ENCODE measurements around the gene CYB561D1. TPM values are rescaled to one million over a fixed set of nuclear protein-coding genes. Genes with fewer than 3 reads are reported as not detected.

The CYB561D1 gene
- polyA plus RNA-seq, 10 donors: 6.2 to 12.4 (median 9.2) TPM

- peak; percentile 90 to 95 (median 92) for DNase-seq
These were observed 52.6 kb downstream of the CYB561D1 start for GRCh38 chr1:109546311-109547109.

GRCh38 chr1:109547463-109548320, 53.8 kb downstream of the CYB561D1 start:
- DNase-seq: peak in 1 of 3 donors; percentile 46

GRCh38 chr1:109548321-109549267, 54.7 kb downstream of the CYB561D1 start, which contains the start of gene GNAI3:
Gene GNAI3, plus strand, starts transcription at chr1:109548615. Its CDS starts 106 bp downstream, at chr1:109548721.
- DNase-seq: peak; percentile 96 to 99 (median 98)

Other genes with a start within 250 kb of the CYB561D1 start
- gene CELSR2, start 244.6 kb upstream of the CYB561D1 start, polyA plus RNA-seq (ENCODE audit: insufficient read length in 10 of 10): 1 to 10 TPM; 2.5 to 7.9 (median 4.2) TPM
- 10 to 100 TPM; 10.0 to 21.2 (median 13.3) TPM for gene PSRC1, start 210.9 kb upstream of the CYB561D1 start, polyA plus RNA-seq (ENCODE audit: insufficient read length in 10 of 10)
- gene MYBPHL, start 187.1 kb upstream of the CYB561D1 start, polyA plus RNA-seq (ENCODE audit: insufficient read length in 10 of 10): 1 to 10 TPM in 5 of 10 donors, under 1 TPM in 5; 0.40 to 1.9 (median 0.93) TPM
- gene SORT1, start 96.2 kb upstream of the CYB561D1 start, polyA plus RNA-seq (ENCODE audit: insufficient read length in 10 of 10): 10 to 100 TPM; 21.9 to 45.5 (median 25.6) TPM
- 10 to 100 TPM; 61.8 to 90.0 (median 69.1) TPM for gene PSMA5, start 67.6 kb upstream of the CYB561D1 start, polyA plus RNA-seq (ENCODE audit: insufficient read length in 10 of 10)
- gene SYPL2, start 27.5 kb upstream of the CYB561D1 start, polyA plus RNA-seq (ENCODE audit: insufficient read length in 10 of 10): 100 to 1,000 TPM in 9 of 10 donors, 10 to 100 TPM in 1; 90.2 to 305 (median 215) TPM
- gene ATXN7L2, start 10.2 kb upstream of the CYB561D1 start, polyA plus RNA-seq (ENCODE audit: insufficient read length in 10 of 10): 10 to 100 TPM; 11.8 to 32.9 (median 20.8) TPM
- 10 to 100 TPM in 6 of 10 donors, 1 to 10 TPM in 4; 8.8 to 16.9 (median 10.7) TPM for gene AMIGO1, start 15.6 kb downstream of the CYB561D1 start, polyA plus RNA-seq (ENCODE audit: insufficient read length in 10 of 10)
- 1 to 10 TPM in 9 of 10 donors, under 1 TPM in 1; 0.95 to 2.4 (median 1.6) TPM for gene GPR61, start 45.8 kb downstream of the CYB561D1 start, polyA plus RNA-seq (ENCODE audit: insufficient read length in 10 of 10)
- 1 to 10 TPM; 6.7 to 9.7 (median 8.2) TPM for gene GNAI3, start 54.5 kb downstream of the CYB561D1 start, polyA plus RNA-seq (ENCODE audit: insufficient read length in 10 of 10)
- gene GNAT2, start 125.5 kb downstream of the CYB561D1 start, polyA plus RNA-seq (ENCODE audit: insufficient read length in 10 of 10): under 1 TPM in 1 of 10 donors, not detected in 9; 0.19 TPM
- gene AMPD2, start 125.7 kb downstream of the CYB561D1 start, polyA plus RNA-seq (ENCODE audit: insufficient read length in 10 of 10): 10 to 100 TPM; 26.0 to 41.4 (median 34.1) TPM
- gene GSTM4, start 162.0 kb downstream of the CYB561D1 start, polyA plus RNA-seq (ENCODE audit: insufficient read length in 10 of 10): 10 to 100 TPM; 12.9 to 25.9 (median 20.7) TPM
- gene GSTM2, start 174.0 kb downstream of the CYB561D1 start, polyA plus RNA-seq (ENCODE audit: insufficient read length in 10 of 10): 100 to 1,000 TPM; 118 to 193 (median 154) TPM
- 10 to 100 TPM in 4 of 10 donors, 1 to 10 TPM in 2, under 1 TPM in 3, not detected in 1; 0.28 to 59.1 (median 1.2) TPM for gene GSTM1, start 193.7 kb downstream of the CYB561D1 start, polyA plus RNA-seq (ENCODE audit: insufficient read length in 10 of 10)
- 10 to 100 TPM in 7 of 10 donors, 1 to 10 TPM in 3; 7.3 to 42.1 (median 13.7) TPM for gene GSTM5, start 218.2 kb downstream of the CYB561D1 start, polyA plus RNA-seq (ENCODE audit: insufficient read length in 10 of 10)
- 10 to 100 TPM; 33.5 to 57.6 (median 43.2) TPM for gene GSTM3, start 246.9 kb downstream of the CYB561D1 start, polyA plus RNA-seq (ENCODE audit: insufficient read length in 10 of 10)